ENCODE data around the gene SLC27A5. TPM values are rescaled to one million over a fixed set of nuclear protein-coding genes. Genes with fewer than 3 reads are reported as not detected.

SLC27A5 gene
- total RNA-seq, 1 donor from 2014 or later: 4.7 TPM

DNA sequence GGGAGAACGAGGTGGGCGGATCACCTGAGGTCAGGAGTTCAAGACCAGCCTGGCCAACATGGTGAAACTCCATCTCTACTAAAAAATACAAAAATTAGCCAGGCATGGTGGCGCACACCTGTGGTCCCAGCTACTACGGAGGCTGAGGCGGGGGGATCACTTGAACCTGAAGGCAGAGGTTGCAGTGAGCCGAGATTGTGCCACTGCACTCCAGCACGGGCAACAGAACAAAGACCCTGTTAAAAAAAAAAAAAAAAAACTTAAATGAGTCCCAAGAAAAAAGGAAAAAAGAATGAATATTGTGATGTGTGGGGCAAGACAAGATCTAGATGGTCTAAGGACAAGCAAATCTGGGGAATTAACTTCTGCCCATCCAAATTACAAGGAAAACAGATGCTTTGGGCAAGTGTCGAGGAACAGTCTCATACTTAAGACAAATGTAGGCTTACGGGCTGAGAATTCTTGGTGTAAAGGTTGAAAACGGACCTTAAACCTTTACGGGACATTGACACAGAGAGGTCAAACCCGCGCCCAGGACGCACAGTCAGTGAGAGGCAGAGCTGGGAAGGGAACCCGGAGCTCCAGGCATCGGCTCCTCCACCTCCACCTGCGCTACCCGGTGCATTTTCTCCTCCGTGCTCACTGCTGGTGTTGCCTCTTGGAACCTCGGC lies 45.6 kb downstream of the SLC27A5 start:
- peak overlapping the region; percentile 83 for H3K4me3 Mint-ChIP-seq (ENCODE audit: unreplicated experiment)
- H3K4me1 Mint-ChIP-seq (ENCODE audit: unreplicated experiment): peaks cover 12% of the 10 kb centered on the region
- TF ChIP-seq, protein P1, sequence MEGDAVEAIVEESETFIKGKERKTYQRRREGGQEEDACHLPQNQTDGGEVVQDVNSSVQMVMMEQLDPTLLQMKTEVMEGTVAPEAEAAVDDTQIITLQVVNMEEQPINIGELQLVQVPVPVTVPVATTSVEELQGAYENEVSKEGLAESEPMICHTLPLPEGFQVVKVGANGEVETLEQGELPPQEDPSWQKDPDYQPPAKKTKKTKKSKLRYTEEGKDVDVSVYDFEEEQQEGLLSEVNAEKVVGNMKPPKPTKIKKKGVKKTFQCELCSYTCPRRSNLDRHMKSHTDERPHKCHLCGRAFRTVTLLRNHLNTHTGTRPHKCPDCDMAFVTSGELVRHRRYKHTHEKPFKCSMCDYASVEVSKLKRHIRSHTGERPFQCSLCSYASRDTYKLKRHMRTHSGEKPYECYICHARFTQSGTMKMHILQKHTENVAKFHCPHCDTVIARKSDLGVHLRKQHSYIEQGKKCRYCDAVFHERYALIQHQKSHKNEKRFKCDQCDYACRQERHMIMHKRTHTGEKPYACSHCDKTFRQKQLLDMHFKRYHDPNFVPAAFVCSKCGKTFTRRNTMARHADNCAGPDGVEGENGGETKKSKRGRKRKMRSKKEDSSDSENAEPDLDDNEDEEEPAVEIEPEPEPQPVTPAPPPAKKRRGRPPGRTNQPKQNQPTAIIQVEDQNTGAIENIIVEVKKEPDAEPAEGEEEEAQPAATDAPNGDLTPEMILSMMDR (IDR thresholded peaks at IDR 0.05; ENCODE audit: unreplicated experiment): no peak
- H3K27ac Mint-ChIP-seq (ENCODE audit: unreplicated experiment): peak overlapping the region; percentile 83
- H3K9me3 Mint-ChIP-seq (ENCODE audit: unreplicated experiment): no peaks in the 10 kb centered on the region
- peaks cover 12% of the 10 kb centered on the region for H3K27me3 Mint-ChIP-seq (ENCODE audit: unreplicated experiment)
- peaks cover 11% of the 10 kb centered on the region for H3K36me3 Mint-ChIP-seq (ENCODE audit: low read depth, unreplicated experiment)
- DNase-seq (ENCODE audit: low spot score): no peak

DNA sequence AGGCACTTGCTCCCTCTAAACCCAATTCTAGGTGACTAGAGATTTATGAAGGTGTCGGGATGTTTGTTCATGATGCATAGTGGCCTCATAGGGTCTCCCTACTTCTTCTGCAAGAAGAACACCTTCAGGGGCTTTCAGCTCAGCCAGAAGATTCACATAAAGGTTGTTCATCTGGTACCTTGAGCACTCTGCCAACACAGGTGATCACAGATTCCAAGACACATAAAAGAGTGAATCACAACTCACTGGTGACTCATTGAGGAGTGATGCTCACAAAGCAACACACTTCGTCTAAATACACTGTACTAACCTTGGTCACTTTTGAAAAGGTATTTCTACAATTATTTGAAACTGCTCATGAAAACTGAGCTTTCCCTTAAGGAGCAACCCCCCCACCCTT lies 51.8 kb downstream of the SLC27A5 start:
- H3K36me3 Mint-ChIP-seq (ENCODE audit: low read depth, unreplicated experiment): peaks cover 7% of the 10 kb centered on the region
- H3K27me3 Mint-ChIP-seq (ENCODE audit: unreplicated experiment): peaks cover 2% of the 10 kb centered on the region
- H3K4me1 Mint-ChIP-seq (ENCODE audit: unreplicated experiment): no peaks in the 10 kb centered on the region
- H3K27ac Mint-ChIP-seq (ENCODE audit: unreplicated experiment): no peak overlapping the region
- no peak for DNase-seq (ENCODE audit: low spot score)
- TF ChIP-seq, protein P1 (IDR thresholded peaks at IDR 0.05; ENCODE audit: unreplicated experiment): no peak
- H3K9me3 Mint-ChIP-seq (ENCODE audit: unreplicated experiment): no peaks in the 10 kb centered on the region
- no peak overlapping the region for H3K4me3 Mint-ChIP-seq (ENCODE audit: unreplicated experiment)

DNA sequence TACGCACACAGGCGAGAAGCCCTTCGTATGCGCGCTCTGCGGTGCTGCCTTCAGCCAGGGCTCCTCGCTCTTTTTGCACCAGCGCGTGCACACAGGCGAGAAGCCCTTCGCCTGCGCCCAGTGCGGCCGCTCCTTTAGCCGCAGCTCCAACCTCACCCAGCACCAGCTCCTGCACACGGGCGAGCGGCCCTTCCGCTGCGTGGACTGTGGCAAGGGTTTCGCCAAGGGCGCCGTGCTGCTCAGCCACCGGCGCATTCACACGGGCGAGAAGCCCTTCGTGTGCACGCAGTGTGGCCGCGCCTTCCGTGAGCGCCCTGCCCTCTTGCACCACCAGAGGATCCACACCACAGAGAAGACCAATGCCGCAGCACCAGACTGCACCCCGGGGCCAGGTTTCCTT lies 55.7 kb downstream of the SLC27A5 start:
- Mint-ChIP-seq H3K9me3 (ENCODE audit: unreplicated experiment) (no peaks in the 10 kb centered on the region), H3K36me3 (ENCODE audit: low read depth, unreplicated experiment) (peaks cover 12% of the 10 kb centered on the region), H3K4me3 (ENCODE audit: unreplicated experiment) (no peak overlapping the region), H3K27ac (ENCODE audit: unreplicated experiment) (no peak overlapping the region), H3K27me3 (ENCODE audit: unreplicated experiment) (peaks cover 2% of the 10 kb centered on the region), H3K4me1 (ENCODE audit: unreplicated experiment) (peaks cover 3% of the 10 kb centered on the region)
- no peak for DNase-seq (ENCODE audit: low spot score)
- TF ChIP-seq, protein P1 (IDR thresholded peaks at IDR 0.05; ENCODE audit: unreplicated experiment): no peak

DNA sequence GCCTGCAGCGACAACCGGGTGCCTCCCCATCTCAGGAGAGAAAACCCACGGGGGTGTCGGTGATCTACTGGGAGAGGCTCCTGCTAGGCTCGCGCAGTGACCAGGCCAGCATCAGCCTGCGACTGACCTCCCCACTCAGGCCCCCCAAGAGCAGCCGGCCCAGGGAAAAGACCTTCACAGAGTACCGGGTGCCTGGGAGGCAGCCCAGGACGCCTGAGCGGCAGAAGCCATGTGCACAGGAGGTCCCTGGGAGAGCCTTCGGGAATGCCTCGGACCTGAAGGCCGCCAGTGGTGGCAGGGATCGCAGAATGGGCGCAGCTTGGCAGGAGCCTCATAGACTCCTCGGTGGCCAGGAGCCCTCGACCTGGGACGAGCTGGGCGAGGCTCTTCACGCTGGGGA lies 56.5 kb downstream of the SLC27A5 start:
- peaks cover 15% of the 10 kb centered on the region for H3K36me3 Mint-ChIP-seq (ENCODE audit: low read depth, unreplicated experiment)
- no peak overlapping the region for H3K4me3 Mint-ChIP-seq (ENCODE audit: unreplicated experiment)
- TF ChIP-seq, protein P1 (IDR thresholded peaks at IDR 0.05; ENCODE audit: unreplicated experiment): no peak
- no peak for DNase-seq (ENCODE audit: low spot score)
- peaks cover 6% of the 10 kb centered on the region for H3K4me1 Mint-ChIP-seq (ENCODE audit: unreplicated experiment)
- no peaks in the 10 kb centered on the region for H3K9me3 Mint-ChIP-seq (ENCODE audit: unreplicated experiment)
- peaks cover 7% of the 10 kb centered on the region for H3K27me3 Mint-ChIP-seq (ENCODE audit: unreplicated experiment)
- H3K27ac Mint-ChIP-seq (ENCODE audit: unreplicated experiment): no peak overlapping the region

DNA sequence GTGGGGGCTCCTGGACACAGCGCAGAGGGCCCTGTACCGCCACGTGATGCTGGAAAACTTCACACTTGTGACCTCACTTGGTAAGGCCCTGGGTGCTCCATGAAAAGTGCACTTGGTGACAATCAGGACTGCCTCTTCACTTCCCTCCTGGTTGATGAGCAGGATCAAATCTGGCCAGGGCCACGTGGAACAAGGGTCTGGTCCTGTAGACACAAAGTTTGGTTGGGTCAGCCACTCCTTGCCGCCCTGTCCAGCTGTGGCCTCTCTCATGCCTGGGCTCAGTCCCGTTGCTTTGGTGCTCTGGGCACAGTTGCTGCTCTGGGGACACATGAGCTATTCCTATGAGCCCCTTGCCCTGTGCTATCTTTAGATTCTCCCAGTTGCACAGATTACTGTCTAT lies 58.0 kb downstream of the SLC27A5 start:
- H3K4me3 Mint-ChIP-seq (ENCODE audit: unreplicated experiment): no peak overlapping the region
- TF ChIP-seq, protein P1 (IDR thresholded peaks at IDR 0.05; ENCODE audit: unreplicated experiment): no peak
- peaks cover 7% of the 10 kb centered on the region for H3K27me3 Mint-ChIP-seq (ENCODE audit: unreplicated experiment)
- peaks cover 21% of the 10 kb centered on the region for H3K36me3 Mint-ChIP-seq (ENCODE audit: low read depth, unreplicated experiment)
- DNase-seq (ENCODE audit: low spot score): no peak
- H3K27ac Mint-ChIP-seq (ENCODE audit: unreplicated experiment): no peak overlapping the region
- peaks cover 6% of the 10 kb centered on the region for H3K4me1 Mint-ChIP-seq (ENCODE audit: unreplicated experiment)
- no peaks in the 10 kb centered on the region for H3K9me3 Mint-ChIP-seq (ENCODE audit: unreplicated experiment)

All from endothelial cell (in vitro differentiated cells).